Measurements from ENCODE around the gene FBRSL1.

DNA sequence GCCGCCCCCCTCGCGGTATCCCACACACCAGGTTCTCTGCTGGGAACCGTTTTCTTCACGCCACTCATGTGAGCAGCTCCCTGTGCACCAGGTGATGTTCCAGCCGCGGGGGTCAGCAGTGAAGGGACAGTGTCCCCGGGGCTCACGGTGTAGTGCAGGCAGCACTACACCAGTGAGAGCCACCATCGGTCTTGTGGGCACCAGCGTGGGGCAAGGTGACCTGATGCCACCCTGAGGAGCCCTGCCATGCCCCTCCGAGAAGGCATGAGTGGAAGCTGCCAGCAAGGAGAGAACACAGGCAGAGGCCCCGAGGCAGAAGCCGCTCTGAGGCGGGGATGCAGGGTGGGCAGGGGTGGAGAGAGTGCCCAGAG, 11.5 kb upstream of the FBRSL1 start:
- no peak for TF ChIP-seq POLR2AphosphoS5 (IDR thresholded peaks at IDR 0.05)
- TF ChIP-seq, protein P1, sequence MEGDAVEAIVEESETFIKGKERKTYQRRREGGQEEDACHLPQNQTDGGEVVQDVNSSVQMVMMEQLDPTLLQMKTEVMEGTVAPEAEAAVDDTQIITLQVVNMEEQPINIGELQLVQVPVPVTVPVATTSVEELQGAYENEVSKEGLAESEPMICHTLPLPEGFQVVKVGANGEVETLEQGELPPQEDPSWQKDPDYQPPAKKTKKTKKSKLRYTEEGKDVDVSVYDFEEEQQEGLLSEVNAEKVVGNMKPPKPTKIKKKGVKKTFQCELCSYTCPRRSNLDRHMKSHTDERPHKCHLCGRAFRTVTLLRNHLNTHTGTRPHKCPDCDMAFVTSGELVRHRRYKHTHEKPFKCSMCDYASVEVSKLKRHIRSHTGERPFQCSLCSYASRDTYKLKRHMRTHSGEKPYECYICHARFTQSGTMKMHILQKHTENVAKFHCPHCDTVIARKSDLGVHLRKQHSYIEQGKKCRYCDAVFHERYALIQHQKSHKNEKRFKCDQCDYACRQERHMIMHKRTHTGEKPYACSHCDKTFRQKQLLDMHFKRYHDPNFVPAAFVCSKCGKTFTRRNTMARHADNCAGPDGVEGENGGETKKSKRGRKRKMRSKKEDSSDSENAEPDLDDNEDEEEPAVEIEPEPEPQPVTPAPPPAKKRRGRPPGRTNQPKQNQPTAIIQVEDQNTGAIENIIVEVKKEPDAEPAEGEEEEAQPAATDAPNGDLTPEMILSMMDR (IDR thresholded peaks at IDR 0.05) = no peak

Data from sigmoid colon (tissue), 4 donors.